MCF 10A (cell line): ENCODE measurements around the gene CSTPP1. TPM values are rescaled to one million over a fixed set of nuclear protein-coding genes. Genes with fewer than 3 reads are reported as not detected.

ENCODE experiments used
- BruUV-seq: library from RNA; stranded (reverse); fragments of 400-500 nt; replicated peaks from 2 replicates; lab custom pipeline; 2021; lab: Mats Ljungman, UMichigan
- CTCF ChIA-PET: fragments of 300-600 bp; sonication (Branson Sonifier 250); formaldehyde crosslinking; extraction: SDS; loops from one replicate; lab custom pipeline; 2021; ENCODE audit warnings: antibody characterized with exemption, inconsistent platforms; lab: Yijun Ruan, JAX
- POLR2A ChIA-PET: fragments of 300-600, 350-650 bp; sonication (Branson Sonifier 250); formaldehyde crosslinking; extraction: SDS; loops from one replicate; lab custom pipeline; 2020; ENCODE audit warnings: antibody characterized with exemption, inconsistent platforms; lab: Yijun Ruan, JAX
- DNase-seq: peaks from one replicate; pipeline ENCODE4 v3.0.0-alpha.2; 2018; ENCODE audit not compliant: unreplicated experiment
- H3K27ac Mint-ChIP-seq: one replicate; pipeline ENCODE4 v1.8.0; 2022; ENCODE audit warnings: mild to moderate bottlenecking, low read depth, mixed read lengths; ENCODE audit not compliant: unreplicated experiment
- H3K27me3 Mint-ChIP-seq: one replicate; pipeline ENCODE4 v1.8.0; 2022; ENCODE audit warnings: mixed read lengths; ENCODE audit not compliant: insufficient read depth, unreplicated experiment
- H3K36me3 Mint-ChIP-seq: one replicate; pipeline ENCODE4 v1.8.0; 2022; ENCODE audit warnings: mild to moderate bottlenecking, moderate library complexity, mixed read lengths; ENCODE audit not compliant: insufficient read depth, unreplicated experiment
- H3K4me1 Mint-ChIP-seq: one replicate; pipeline ENCODE4 v1.8.0; 2022; ENCODE audit warnings: mixed read lengths; ENCODE audit not compliant: insufficient read depth, unreplicated experiment
- H3K4me3 Mint-ChIP-seq: one replicate; pipeline ENCODE4 v1.8.0; 2022; ENCODE audit warnings: mild to moderate bottlenecking, moderate library complexity, mixed read lengths; ENCODE audit not compliant: unreplicated experiment
- H3K9me3 Mint-ChIP-seq: one replicate; pipeline ENCODE4 v1.8.0; 2022; ENCODE audit warnings: mixed read lengths; ENCODE audit not compliant: unreplicated experiment
- CTCF ChIP-seq: fragments of 200-600 bp; IDR thresholded peaks from one replicate; pipeline ENCODE4 v1.8.0; 2022; ENCODE audit warnings: antibody characterized with exemption, mild to moderate bottlenecking; ENCODE audit not compliant: unreplicated experiment
- intact Hi-C: fragments of 100-400 bp; cut with micrococcal nuclease; formaldehyde crosslinking; loops from 2 replicates; pipeline ENCODE4 v1.14.1; 2022
- total RNA-seq: library from RNA; stranded (reverse); gene quantifications from 2 replicates; pipeline ENCODE4 v1.2.3, GENCODE V29; 2022

CSTPP1 gene
- total RNA-seq, 1 experiment from 2014 or later, result 19.2 TPM

GRCh38 chr11:47067401-47067800 is 130.8 kb downstream of the CSTPP1 start:
- Mint-ChIP-seq H3K4me3 (no peak overlapping the region), H3K27ac (no peak overlapping the region), H3K27me3 (no peaks in the 10 kb centered on the region), H3K9me3 (no peaks in the 10 kb centered on the region), H3K36me3 (no peaks in the 10 kb centered on the region), H3K4me1 (peaks cover 9% of the 10 kb centered on the region)
- ChIA-PET POLR2A (interaction anchor here (0.6 to 0.7 kb wide), 2 partner anchors 12 to 702 kb away, joined by 3 read pairs; no protein-coding TSS in a partner anchor), CTCF (interaction anchor here (1.0 kb wide), 1 partner anchor 9 kb away, joined by 3 read pairs; no protein-coding TSS in a partner anchor)
- intact Hi-C loops, result no loop called here
- no peak for TF ChIP-seq CTCF
- no peak for DNase-seq
- BruUV-seq, result no TSS peak

GRCh38 chr11:47070769-47071168 is 134.2 kb downstream of the CSTPP1 start:
- ChIA-PET CTCF (interaction anchor here (1.2 kb wide), 1 partner anchor 50 kb away, joined by 3 read pairs; no protein-coding TSS in a partner anchor), POLR2A (no interaction called here)
- Mint-ChIP-seq H3K27me3 (no peaks in the 10 kb centered on the region), H3K36me3 (no peaks in the 10 kb centered on the region), H3K4me1 (peaks cover 9% of the 10 kb centered on the region), H3K4me3 (no peak overlapping the region), H3K27ac (no peak overlapping the region), H3K9me3 (no peaks in the 10 kb centered on the region)
- no peak for DNase-seq
- intact Hi-C loops, result no loop called here
- TF ChIP-seq CTCF, result no peak
- no TSS peak for BruUV-seq

GRCh38 chr11:47071341-47071740 is 134.8 kb downstream of the CSTPP1 start:
- no peak overlapping the region for H3K4me3 Mint-ChIP-seq
- no peak for TF ChIP-seq CTCF
- peaks cover 9% of the 10 kb centered on the region for H3K4me1 Mint-ChIP-seq
- no peak overlapping the region for H3K27ac Mint-ChIP-seq
- no peaks in the 10 kb centered on the region for H3K27me3 Mint-ChIP-seq
- ChIA-PET POLR2A (interaction anchor here (0.7 kb wide), 1 partner anchor 10 kb away, joined by 3 read pairs; no protein-coding TSS in a partner anchor), CTCF (interaction anchor here (1.2 kb wide), 2 partner anchors 50 to 184 kb away, joined by 3 read pairs; no protein-coding TSS in a partner anchor)
- H3K9me3 Mint-ChIP-seq, result no peaks in the 10 kb centered on the region
- BruUV-seq, result no TSS peak
- no peak for DNase-seq
- H3K36me3 Mint-ChIP-seq, result no peaks in the 10 kb centered on the region
- intact Hi-C loops, result no loop called here

GRCh38 chr11:47071791-47072261 is 135.3 kb downstream of the CSTPP1 start:
- H3K27ac Mint-ChIP-seq, result no peak overlapping the region
- no peak for DNase-seq

More at GRCh38 chr11:47071791-47072261, 135.3 kb downstream of the CSTPP1 start:
- TF ChIP-seq CTCF, result no peak
- H3K4me1 Mint-ChIP-seq, result peaks cover 9% of the 10 kb centered on the region
- ChIA-PET POLR2A (interaction anchor here (0.6 to 1.0 kb wide), 3 partner anchors 11 to 155 kb away, joined by 3 read pairs; no protein-coding TSS in a partner anchor), CTCF (interaction anchor here (0.7 to 1.2 kb wide), 4 partner anchors 13 to 184 kb away, joined by 3 read pairs; no protein-coding TSS in a partner anchor)
- H3K36me3 Mint-ChIP-seq, result no peaks in the 10 kb centered on the region
- H3K27me3 Mint-ChIP-seq, result no peaks in the 10 kb centered on the region
- H3K9me3 Mint-ChIP-seq, result no peaks in the 10 kb centered on the region
- no TSS peak for BruUV-seq
- intact Hi-C loops, result no loop called here
- H3K4me3 Mint-ChIP-seq, result no peak overlapping the region
